ENCODE data around the gene TERT. TPM values are rescaled to one million over a fixed set of nuclear protein-coding genes. Genes with fewer than 3 reads are reported as not detected.

The TERT gene
- total and polyA plus RNA-seq, 10 of the 15 experiments (the other 5 are each of a cell fraction or from before 2014, with no cell fraction given) = 0.08 to 21.5 (median 5.0) TPM

- TF ChIP-seq E2F8 (IDR thresholded peaks at IDR 0.05; ENCODE audit: low read depth, partially characterized antibody) (no peak), ZNF592 (IDR thresholded peaks at IDR 0.05) (no peak)
These were observed 71.6 kb downstream of the TERT start (continued) for GRCh38 chr5:1223278-1223670.

DNA sequence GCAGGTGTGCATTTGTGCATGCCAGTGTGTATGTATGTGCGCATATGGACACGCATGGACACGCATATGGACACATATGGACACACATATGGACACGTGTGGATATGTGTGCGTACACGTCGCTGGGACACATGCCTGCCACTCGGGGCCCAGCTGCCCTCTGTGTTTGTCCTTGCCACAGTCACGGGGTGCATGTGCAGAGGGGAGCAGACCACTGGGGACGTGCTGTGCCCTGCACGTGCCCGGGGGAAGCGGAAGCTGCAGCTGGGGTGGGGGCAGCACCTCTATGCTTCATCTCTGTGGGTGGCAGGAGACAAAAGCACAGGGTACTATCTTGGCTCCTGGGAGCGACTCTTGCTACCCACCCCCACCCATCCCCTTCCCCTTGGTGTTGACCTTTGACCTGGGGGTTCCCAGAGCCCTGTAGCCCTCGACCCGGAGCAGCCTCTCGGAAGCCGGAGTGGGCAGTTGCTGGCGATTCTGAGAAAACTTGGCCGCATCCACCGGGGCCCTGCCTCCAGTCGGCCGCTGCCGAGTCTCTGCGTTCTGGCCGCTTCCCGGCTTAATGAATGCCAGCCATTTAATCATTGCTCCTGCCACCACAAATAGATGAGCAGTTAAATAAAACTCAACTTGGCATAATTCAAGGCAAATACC, 72.1 kb downstream of the TERT start:
- Histone ChIP-seq H3K36me3 (ENCODE audit: control insufficient read depth in 2 of 2, insufficient read depth in 2 of 2, low read length in 1 of 2) (no peaks in the 10 kb centered on the region), H3K4me2 (ENCODE audit: control insufficient read depth, insufficient read depth) (no peak overlapping the region), H4K20me1 (ENCODE audit: control insufficient read depth, insufficient read depth) (no peaks in the 10 kb centered on the region), H3K4me1 (ENCODE audit: control insufficient read depth, insufficient read depth, low read length) (no peaks in the 10 kb centered on the region), H3K9ac (ENCODE audit: control insufficient read depth, insufficient read depth, low read length) (no peak overlapping the region), H3K27ac (ENCODE audit: control insufficient read depth, insufficient read depth) (no peak overlapping the region), H3K4me3 (no peak overlapping the region), H2AFZ (ENCODE audit: control insufficient read depth, low read depth, low read length) (no peak overlapping the region), H3K27me3 (replicated peaks in 1 of 2; ENCODE audit: control insufficient read depth in 2 of 2, insufficient read depth in 2 of 2, low read length in 1 of 2) (no peaks in the 10 kb centered on the region; a peak in 1 of 4 replicates), H3K9me3 (replicated peaks; ENCODE audit: control insufficient read depth, insufficient read depth, low read length) (no peaks in the 10 kb centered on the region; the same call in 2 of the 3 replicates), H3K79me2 (ENCODE audit: control insufficient read depth, insufficient read depth, low read length) (no peaks in the 10 kb centered on the region)
- FAIRE-seq (no peak), ATAC-seq (no peak), DNase-seq (ENCODE audit: low read depth, low spot score) (no peak)
- in situ Hi-C loops (cut with MboI) = no loop called here
- SMC1A ChIA-PET (ENCODE audit: uncharacterized antibody, unreplicated experiment) = no interaction called here
- no TSS peak for BruUV-seq (replicated peaks)
- RAD21 ChIA-PET (ENCODE audit: unreplicated experiment) = no interaction called here
- intact Hi-C loops (cut with micrococcal nuclease; ENCODE audit: unreplicated experiment) = no loop called here
- CTCF ChIA-PET = no interaction called here
- POLR2A ChIA-PET = no interaction called here
- TF ChIP-seq, protein P1, sequence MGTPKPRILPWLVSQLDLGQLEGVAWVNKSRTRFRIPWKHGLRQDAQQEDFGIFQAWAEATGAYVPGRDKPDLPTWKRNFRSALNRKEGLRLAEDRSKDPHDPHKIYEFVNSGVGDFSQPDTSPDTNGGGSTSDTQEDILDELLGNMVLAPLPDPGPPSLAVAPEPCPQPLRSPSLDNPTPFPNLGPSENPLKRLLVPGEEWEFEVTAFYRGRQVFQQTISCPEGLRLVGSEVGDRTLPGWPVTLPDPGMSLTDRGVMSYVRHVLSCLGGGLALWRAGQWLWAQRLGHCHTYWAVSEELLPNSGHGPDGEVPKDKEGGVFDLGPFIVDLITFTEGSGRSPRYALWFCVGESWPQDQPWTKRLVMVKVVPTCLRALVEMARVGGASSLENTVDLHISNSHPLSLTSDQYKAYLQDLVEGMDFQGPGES (IDR thresholded peaks at IDR 0.05) = no peak
- TF ChIP-seq RB1 (IDR thresholded peaks at IDR 0.05; ENCODE audit: borderline replicate concordance) (no peak), RAD51 (IDR thresholded peaks at IDR 0.05) (no peak)
- 76% methylated on average over 23 of the region's 27 CpGs for WGBS (ENCODE audit: insufficient coverage, insufficient replicate concordance, low lambda C conversion rate, missing lambda C conversion rate)
